A549 (cell line): ENCODE measurements around the gene ASB16.

Source experiments
- BHLHE40 ChIP-seq: IDR thresholded peaks from 2 replicates; pipeline ENCODE4 v1.6.1; 2012; ENCODE audit warnings: low read depth, low read length, inconsistent platforms
- CEBPB ChIP-seq, 2 experiments: fragments of >200 bp in 1 of 2; sonication (Bioruptor Twin) in 1 of 2; formaldehyde crosslinking in 1 of 2; IDR thresholded peaks; 2 replicates each; pipeline ENCODE4 v1.6.1; 2012 to 2016
- CHD2 ChIP-seq: fragments of 150-350 bp; IDR thresholded peaks from 2 replicates; pipeline ENCODE4 v1.6.1; 2014; ENCODE audit warnings: low read length; ENCODE audit not compliant: partially characterized antibody
- CTCF ChIP-seq: fragments of >200 bp; sonication (Bioruptor Twin); formaldehyde crosslinking; IDR thresholded peaks from 3 replicates; pipeline ENCODE4 v1.5.1; 2016
- EP300 ChIP-seq, 2 experiments: fragments of >200 bp; sonication (Bioruptor Twin); formaldehyde crosslinking; IDR thresholded peaks; 2 replicates in 1 of 2; 3 replicates in 1 of 2; pipeline ENCODE4 v1.6.1; 2016 to 2017
- MAX ChIP-seq: IDR thresholded peaks from 2 replicates; pipeline ENCODE4 v1.6.1; 2012
- POLR2A ChIP-seq: IDR thresholded peaks from 2 replicates; pipeline ENCODE4 v1.6.1; 2012; ENCODE audit warnings: mild to moderate bottlenecking, low read length
- RAD21 ChIP-seq, 2 experiments: fragments of >200 bp in 1 of 2; sonication (Bioruptor Twin) in 1 of 2; formaldehyde crosslinking in 1 of 2; IDR thresholded peaks in 1 of 2; conservative IDR thresholded peaks in 1 of 2; 2 replicates in 1 of 2; 3 replicates in 1 of 2; pipeline ENCODE4 v1.6.1; 2012 to 2018; ENCODE audit warnings: inconsistent platforms in 1 of 2
- RARB ChIP-seq: fragments of 250-450 bp; sonication (Bioruptor Pico); IDR thresholded peaks from 2 replicates; pipeline ENCODE4 v1.8.0; 2021; ENCODE audit warnings: mild to moderate bottlenecking, moderate library complexity
- SREBF2 ChIP-seq: fragments of 450-650 bp; IDR thresholded peaks from 2 replicates; pipeline ENCODE4 v1.6.1; 2014; ENCODE audit warnings: mild to moderate bottlenecking, moderate library complexity
- USF2 ChIP-seq: fragments of 450-650 bp; IDR thresholded peaks from 2 replicates; pipeline ENCODE4 v1.6.1; 2014; ENCODE audit warnings: antibody characterized with exemption

- TF ChIP-seq CHD2 (no peak), BHLHE40 (no peak), CEBPB (IDR thresholded peaks at IDR 0.05) (no peak), EP300 (IDR thresholded peaks at IDR 0.05) (no peak), CTCF (no peak), RAD21 (conservative IDR thresholded peaks at IDR 0.05 in 1 of 2, IDR thresholded peaks at IDR 0.05 in 1 of 2) (no peak), POLR2A (no peak), RARB (CRISPR knock-in tag) (no peak), USF2 (no peak), SREBF2 (no peak), MAX (no peak)
Observed at GRCh38 chr17:44130693-44131349, 39.7 kb upstream of the ASB16 start.
